Stimulated activated CD4-positive, alpha-beta T cell treated with anti-CD3 and anti-CD28 coated beads, TNF-alpha, amount 100 ng/mL, for 24 hours (primary cell): Measurements from ENCODE around the gene SDK2.
"Not testable (repeated sequence)": the region's sequence is repeated elsewhere in the genome, so short reads cannot be mapped to it uniquely, and the experiment has no call there.

Source experiments
- DNase-seq, 3 experiments: peaks; one replicate each; pipeline ENCODE4 v3.0.0-alpha.2; 2020; ENCODE audit warnings: low read depth in 3 of 3

SDK2 gene

DNA sequence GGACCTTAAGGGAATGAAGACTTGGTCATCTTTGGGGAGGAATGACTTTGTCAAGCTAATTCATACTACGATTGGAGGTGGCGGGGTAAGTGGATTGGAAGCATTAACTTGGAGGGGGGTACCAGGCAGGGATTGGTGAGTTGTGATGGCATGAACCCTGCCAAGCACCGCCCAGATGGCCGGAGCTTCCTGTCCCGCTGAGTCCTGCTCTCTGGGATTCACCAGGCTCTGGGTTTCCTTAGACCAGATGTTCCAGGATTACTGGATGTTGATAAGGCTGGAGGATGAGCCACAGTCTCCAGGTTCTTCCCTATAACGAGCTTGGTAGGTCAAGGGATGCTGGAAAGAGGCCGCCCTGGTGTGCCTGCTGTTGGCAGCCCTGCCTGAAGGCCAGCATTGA is 154.9 kb downstream of the SDK2 start:
- DNase-seq, result no peak

DNA sequence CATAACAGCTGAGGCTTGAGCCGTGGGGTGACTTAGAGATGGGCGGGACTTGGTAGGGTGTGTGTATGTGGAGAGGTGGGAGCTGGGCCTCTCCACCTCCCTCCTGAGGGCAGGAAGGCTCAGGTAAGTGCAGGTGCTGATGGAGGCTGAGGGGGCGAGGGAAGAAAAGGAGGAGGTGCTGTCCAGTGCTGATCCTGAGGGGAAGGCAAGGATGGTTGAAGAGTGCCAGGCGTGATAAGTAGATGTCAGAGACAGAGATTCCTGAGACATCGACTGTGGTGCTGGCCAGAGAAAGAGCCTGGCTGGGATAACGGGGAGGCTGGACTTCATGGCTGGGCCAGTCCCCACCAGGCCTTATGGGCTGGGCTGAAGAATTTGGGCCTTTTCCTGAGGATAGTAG is 159.1 kb downstream of the SDK2 start:
- DNase-seq, result no peak

DNA sequence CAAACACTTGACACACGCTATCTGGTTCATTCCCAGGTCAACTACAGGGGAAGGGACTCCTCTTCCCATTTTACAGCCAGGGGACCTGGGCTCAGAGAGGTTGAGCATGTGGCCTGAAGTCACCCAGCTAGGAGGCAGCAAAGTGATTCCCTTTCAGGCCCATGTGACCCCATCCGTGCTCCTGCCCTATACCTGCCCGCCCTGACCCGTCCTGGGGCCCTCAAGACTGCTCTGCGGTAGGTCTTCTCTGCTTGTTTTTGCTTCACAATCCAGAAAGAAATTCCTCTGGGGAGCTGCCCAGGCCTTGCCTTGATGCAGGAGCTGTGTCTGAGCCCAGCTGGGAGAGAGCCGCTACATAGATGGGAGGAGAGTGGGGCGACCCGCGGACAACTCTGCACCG is 161.4 kb downstream of the SDK2 start:
- no peak for DNase-seq

DNA sequence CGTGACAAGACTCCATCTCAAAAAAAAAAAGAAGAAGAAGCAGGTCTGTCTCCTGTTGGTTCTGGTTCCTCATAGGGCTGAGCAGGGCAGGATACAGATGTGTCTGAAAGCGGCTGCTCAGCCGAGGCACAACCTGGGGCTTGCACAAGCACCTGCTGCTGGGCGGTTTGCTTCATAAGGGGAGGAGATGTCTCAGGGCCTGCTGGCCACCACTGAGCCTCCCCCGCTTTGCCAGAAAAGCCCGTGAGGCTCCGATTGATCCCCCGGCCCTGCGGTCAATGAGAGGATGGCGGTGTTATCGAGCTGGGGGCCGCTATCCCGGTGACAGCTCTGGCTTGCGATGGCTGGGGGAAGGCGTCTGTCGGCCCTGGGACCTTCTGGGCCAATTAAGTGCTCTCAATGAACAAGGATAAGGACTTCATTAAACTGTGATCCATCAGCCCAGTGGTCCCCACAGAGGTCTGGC is 162.0 kb downstream of the SDK2 start:
- DNase-seq, result no peak

DNA sequence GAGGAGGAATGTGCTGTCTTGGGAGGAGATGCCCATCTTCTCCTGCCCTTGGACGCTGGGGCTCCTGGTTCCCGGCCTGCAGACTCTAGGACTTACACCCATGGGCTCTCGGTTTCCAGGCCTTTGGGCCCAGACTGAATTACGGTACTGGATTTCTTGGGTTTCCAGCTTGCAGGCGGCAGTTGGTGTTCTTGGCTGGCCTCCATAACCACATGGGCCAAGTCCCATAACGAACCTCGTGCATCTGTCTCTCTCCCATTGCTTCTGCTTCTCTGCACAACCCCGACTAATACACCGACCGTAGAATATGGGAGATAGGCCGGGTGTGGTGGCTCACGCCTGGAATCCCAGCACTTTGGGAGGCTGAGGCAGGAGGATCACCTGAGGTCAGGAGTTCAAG is 162.6 kb downstream of the SDK2 start:
- no peak for DNase-seq

DNA sequence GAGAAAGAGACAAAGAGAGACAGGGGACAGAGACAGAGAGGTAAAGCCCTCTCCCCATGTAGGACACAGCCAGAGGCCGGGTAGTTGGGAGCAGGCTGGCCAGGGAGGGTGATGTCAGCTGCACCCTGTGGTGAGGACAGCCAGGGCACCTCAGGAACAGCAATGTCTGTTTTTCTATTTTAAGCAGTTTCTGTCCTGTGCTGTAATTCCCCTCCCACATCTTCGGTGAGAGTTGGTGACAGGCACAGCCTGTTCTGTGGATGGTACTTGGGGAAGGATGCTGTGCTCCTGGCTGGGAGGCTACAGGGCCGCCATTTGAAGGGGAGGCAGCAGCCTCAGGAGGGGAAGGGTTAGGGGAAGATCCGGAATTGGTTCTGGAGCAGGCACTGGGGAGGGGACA is 163.5 kb downstream of the SDK2 start:
- no peak for DNase-seq

DNA sequence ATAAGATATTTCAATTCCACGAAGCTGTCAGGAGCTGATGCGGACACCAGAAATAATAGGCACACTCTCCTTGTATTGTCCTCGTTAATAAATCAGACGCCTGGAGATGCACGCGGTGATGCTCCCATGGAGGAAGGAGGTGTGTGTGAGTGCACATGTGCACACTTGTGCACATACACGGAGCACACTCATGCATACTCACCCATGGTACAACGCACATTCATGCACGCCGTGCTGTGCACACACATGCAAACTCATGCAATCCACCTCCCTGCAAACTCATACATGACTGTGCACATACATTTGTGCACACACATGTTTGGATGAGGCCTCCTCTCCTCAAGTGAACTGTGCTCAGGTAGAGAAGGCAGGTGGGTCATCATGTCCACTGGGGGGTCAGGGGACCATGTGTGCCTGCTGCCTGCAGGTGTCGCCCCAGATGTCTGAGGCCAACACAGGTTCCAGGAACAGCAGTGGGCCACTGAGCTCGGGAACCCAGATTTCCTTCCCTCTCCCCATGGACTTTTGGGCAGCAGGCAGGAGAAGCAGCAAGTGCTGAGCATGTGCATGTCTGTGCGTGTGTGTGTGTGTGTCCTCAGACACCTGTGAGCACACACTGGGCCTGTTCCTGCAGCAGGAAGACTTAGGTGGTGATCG is 165.3 kb downstream of the SDK2 start:
- DNase-seq, result no peak

DNA sequence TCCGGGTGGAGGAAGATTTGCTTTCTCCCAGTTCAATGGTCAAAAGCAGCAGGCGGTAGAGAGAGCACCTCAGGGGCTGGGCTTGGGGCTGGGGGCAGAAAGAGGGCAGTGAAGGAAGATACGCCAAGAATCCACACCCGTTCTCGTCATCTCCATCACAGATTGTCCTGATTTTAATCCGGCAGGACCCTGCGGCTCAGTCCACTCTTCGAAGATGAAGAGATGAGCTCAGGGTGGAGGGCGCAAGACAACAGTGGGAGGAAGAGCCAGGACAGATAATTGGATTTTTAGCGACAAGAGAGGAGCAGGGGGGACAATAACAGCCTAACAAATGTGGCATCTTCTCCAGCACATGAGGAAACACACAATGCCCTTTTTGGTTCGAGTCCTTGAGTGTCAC is 165.9 kb downstream of the SDK2 start:
- no peak for DNase-seq

DNA sequence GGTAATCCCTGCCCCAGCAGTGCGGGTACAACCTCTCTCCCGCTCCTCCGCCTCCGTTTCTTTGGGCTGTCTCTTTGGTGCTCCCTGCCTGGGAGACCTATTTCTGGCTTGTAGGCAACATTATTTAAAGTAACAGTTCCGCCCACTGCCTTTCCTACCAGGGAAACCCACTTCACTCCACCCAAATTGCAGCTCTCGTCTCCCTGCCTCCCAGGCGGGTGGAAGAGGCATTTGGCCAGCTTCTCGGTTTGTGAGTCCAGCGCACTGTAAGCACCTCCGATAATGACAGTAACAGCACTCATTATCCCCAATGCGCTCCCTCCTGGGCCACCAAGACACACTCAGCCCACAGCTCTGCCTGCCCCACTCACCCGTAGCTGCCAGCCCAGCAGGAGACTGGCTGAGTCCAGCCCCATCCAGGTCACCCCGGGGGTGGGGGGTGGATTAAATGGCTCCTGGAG is 167.3 kb downstream of the SDK2 start:
- DNase-seq, result no peak

DNA sequence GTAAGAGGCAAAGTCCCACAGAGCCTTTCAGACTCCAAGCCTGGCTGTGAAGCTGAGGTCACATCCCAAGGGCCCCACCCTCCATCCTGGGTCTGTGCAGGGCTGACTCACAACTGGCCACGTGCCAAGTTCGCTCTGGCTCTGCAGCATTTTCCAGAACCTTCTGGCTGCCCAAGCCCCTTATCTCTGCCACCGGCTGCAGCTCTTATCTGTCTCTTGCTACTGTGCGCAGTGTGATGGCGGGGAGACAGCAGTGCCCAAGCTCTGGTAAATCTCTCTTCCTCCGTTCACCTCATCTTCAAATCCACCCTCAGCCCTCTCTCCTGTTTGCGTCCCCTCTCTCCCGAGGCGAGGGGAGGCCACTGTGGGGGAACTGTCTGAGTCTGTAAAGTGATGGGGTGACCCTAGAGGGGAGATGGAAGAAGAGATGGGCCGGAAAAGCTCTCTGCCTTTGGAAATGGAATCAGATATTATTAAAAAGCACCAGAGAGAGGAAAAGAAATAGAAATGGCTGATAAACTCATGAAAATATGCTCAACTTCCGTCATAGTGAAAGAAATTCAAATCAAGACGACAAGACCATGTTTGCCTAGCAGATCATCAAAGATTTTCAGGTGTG is 169.8 kb downstream of the SDK2 start:
- DNase-seq, result no peak

DNA sequence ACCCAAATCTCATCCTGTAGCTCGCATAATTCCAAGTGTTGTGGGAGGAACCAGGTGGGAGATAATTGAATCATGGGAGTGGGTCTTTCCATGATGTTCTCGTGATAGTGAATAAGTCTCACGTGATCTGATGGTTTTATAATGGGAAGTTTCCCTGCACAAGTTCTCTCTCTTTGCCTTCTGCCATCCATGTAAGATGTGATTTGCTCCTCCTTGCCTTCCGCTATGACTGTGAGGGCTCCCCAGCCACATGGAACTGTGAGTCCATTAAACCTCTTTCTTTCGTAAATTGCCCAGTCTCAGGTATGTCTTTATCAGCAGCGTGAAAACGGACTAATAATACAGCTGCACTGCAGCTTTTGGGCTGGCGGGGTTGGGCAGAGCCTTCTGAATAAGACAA is 171.5 kb downstream of the SDK2 start:
- not testable (repeated sequence) for DNase-seq

DNA sequence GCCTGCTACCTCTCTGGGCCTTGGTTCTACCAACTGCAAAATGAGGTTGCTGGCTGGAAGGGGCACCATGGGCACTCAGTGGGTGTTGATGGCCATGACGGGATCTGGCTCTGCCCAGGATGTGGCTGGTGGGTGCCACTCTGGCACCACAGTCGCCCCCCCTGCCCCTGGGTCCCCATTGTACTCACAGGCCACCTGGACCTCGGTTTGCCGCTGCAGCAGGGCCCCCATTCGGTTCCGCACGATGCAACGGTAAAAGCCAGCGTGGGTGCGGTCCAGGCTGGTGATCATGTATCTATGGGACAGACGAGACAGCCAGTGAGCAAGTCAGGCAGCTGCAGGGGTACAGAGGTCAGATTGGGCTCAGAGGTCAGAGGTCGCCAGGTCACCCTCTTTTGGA is 172.3 kb downstream of the SDK2 start:
- DNase-seq, result no peak

DNA sequence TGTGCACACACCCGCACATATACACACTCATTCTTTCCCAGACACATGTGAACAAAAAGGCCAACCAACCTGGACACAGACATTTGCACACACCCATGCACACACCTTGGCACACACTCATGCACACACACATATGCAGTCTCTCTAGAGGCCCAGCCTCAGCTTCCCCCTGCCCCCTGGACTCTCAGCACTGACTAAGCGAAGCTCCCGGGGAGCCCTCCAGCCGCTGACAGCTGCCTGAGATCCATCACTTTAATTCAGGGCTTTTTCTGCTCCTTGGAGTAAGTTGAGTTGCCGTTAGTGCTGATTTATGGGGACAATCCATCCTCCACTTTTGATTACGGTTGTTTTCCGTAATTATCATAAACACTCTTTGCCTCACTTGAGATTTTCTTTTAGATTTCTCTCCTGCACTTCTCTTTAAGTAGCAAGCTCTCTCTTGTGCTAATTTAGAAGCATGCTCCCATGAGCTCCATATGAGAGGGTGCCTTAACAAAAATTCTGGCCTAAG is 173.9 kb downstream of the SDK2 start:
- DNase-seq, result no peak

DNA sequence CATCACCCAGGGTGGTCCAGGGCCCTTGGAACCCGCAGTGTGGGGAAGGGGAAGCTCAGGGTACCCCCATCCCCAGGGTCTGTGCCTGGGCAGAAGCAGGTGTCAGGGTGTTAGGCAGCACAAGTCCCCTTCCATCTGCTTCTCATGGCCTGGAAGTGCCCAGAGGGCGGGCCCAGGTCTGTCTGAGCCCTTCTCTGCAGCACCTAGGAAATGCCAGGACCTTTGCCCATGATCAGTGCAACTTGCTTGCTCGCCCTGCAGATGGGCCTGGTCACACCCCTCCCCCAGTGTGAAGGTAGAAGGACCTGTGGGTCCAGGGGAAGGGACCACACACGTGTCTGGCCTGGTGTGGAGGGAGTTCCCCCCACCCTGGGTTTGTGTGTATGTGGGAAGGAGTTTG is 174.9 kb downstream of the SDK2 start:
- DNase-seq, result no peak

DNA sequence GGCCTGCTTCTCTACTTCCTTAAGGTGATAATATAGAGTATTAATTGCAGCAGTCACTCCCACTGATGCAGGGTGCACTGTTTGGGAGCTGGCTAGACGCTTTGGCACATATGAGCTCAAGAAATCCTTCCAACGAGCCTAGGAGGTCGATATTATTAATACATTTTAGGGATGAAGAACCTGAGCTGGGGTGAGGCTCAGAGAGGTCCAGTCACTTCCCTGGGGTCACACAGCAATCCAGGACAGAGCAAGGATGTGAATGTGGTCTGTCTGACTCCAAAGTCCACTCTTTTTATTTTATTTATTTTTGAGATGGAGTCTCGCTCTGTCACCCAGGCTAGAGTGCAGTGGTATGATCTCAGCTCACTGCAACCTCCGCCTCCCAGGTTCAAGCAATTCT is 176.0 kb downstream of the SDK2 start:
- no peak for DNase-seq

DNA sequence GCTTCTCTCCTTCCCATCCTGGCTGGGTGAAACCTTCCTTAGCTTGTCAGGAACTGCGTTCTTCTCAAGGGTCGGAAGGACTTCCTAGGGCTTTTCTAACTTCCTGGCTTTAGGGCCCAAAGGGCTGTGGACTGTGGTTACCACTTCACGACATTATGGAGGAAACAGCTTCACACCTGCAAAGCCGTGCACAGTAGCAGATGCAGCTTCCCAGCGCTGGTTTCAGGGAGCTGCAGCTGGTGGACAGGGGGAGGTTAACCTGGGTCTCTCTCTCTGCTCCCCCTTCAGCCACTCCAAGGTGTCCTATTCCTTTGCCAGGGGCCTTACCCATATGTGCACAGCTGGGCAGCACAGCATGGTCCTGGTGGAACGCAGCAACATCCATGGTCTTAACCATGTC is 176.6 kb downstream of the SDK2 start:
- DNase-seq, result no peak

DNA sequence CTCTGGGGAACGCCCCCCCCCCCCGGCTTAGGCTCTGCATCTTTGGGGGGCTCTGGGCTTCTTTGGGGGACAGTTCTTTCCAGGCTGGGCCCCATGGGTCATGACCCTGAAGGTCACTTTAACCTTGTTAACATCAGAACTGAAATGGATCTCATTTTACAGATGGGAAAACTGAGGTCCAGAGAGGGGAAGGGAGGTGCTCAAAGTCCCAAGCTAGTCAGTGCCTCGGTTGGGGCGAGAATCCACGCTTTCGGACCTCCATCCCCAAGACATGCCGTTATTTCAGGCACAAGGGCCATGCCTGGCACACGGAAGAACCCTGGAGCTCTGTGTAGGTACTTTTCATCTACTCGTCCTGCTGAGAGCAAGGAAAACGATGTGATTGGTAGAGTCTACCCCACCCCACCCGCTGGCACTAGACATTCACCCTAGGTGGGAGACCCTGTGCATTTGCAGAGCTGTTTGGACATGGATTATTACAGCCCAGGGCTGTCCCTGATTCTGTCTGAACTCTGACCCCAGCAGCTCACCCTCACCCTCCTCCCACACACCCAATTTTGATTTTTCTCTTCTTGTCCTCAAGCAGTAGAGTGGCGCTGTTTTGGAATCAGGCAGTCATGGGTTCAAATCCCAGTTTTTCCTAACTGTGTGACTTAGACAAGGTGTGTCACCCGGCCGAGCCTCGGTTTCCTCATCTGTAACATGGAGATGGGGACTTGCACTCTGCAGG is 177.4 kb downstream of the SDK2 start:
- DNase-seq, result no peak

DNA sequence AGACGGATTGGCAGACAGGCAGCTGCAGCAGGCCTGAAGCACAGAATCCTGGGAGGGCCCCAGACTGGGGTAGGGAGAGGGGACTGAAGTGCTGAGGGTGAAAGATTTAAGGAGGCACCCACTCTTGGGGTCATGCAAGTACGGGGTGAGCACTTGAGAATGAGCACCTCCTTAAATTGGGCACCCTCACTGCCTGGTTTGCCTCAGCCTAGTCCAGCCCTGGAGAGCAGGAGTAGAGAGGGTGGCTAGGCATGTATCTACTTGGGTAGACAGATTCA is 178.4 kb downstream of the SDK2 start:
- DNase-seq, result no peak

DNA sequence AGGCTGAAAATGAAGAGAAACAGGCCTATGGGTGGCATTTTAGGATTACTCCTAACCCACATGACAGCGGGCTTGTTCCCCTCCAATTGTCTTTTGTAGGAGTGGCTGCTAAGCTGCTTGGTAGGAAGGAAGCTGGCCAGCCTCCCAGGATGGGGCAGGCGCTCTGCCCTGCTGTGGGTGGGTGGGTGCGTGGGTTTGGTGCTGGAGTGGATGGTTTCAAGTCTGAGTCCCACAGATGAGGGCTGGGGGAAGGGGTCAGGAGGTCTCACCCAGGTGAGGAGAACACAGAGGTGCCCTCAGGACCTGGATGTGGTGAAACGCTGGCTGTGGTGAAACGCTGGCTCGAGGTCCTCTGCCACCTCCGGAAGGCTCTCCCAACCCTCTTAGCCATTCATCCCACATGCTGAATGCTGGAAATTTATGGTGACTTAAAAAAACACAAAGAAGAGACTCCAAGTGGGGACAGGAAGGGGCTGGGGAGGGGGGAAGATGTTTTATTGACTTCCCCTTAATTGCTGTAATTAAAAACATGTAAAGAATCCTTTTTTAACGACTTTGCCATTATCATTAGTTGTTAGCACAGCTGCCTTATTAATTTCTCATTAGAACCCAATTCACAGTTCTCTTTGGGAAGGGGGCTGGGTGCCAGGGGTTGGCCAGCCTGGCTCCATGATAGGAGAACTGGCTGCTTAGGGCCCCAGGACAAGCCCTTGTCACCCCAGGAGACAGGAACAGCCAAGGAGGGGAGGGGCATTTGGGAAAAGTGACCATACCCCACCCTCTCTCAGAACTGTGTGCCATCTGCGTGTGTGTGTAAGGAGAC is 178.9 kb downstream of the SDK2 start:
- DNase-seq, result no peak

DNA sequence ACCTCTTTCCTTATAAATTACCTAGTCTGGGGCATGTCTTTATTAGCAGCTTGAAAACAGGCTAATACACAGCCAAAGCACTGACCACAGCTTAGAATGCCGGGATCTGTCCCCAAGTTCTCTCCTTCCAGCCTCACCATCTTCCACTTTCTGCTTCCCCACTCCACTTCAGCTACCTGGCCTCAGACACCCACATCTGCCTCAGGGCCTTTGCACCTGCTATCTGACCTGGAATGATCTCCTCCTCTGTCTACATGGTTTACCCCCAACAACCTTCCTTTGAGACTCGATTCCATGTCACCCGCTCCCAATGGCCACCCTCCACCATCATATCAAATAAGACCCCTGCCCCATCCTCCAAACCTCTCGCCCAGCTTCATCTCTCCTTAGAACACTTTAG is 179.8 kb downstream of the SDK2 start:
- no peak for DNase-seq

DNA sequence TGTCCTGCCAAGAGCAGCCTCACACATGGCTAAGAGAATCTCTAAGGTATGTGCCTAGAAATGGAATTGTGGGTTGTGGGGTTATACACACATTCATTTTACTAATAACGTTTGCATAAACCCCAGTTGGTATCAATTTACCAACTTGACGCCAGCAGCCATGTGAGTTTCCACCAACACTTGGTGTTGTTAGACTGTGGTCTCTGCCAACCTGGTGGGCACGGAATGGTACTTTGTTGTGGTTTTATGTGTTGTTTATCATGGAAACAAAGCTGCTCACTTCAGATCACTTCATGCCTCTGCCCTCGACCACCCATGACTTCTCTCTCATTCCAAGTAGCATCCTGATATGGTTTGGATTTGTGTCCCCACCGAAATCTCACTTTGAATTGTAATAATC is 180.4 kb downstream of the SDK2 start:
- DNase-seq, result no peak

DNA sequence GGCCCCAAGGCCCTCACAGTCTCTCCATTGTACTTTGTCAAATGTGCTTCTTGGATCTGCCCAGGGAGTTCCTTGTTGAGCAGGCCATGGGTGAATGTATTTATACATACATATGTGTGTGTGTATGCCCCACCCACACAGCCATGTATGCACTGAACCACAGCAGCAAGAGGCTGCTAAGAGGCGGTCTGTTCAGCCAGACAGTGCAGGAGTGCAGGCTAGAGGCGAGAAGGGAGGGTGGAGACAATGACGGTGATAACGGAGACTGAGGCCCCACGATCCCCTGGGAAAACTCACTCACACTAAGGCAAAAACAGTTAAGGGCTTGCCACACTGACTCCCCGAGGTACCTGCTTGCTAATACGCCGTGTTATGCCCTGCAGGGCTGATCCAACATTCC is 181.4 kb downstream of the SDK2 start:
- no peak for DNase-seq
